PC-3 (cell line): Measurements from ENCODE around the gene CCDC144A. TPM values are rescaled to one million over a fixed set of nuclear protein-coding genes. Genes with fewer than 3 reads are reported as not detected.
"Not testable (repeated sequence)": the region's sequence is repeated elsewhere in the genome, so short reads cannot be mapped to it uniquely, and the experiment has no call there.

Experiments
- ATAC-seq: fragments of 200-7000 bp; cut with Tn5 transposase; 2 replicates; pipeline ENCODE4 v1.9.1; 2020; ENCODE audit warnings: mild to moderate bottlenecking, moderate library complexity
- BruUV-seq: library from RNA; stranded (reverse); fragments of 400-500 nt; replicated peaks from 2 replicates; lab custom pipeline; 2021; lab: Mats Ljungman, UMichigan
- CTCF ChIA-PET: fragments of 300-600 bp; sonication (Branson Sonifier 250); formaldehyde crosslinking; loops from one replicate; lab custom pipeline; 2022; ENCODE audit warnings: antibody characterized with exemption; lab: Charles Lee
- POLR2A ChIA-PET: fragments of 300-600 bp; sonication (Branson Sonifier 250); formaldehyde crosslinking; loops from one replicate; lab custom pipeline; 2022; ENCODE audit warnings: antibody characterized with exemption; ENCODE audit not compliant: unreplicated experiment; lab: Charles Lee
- DNase-seq: peaks from one replicate; pipeline ENCODE4 v3.0.0-alpha.2; 2015
- H2AFZ ChIP-seq: fragments of 300-600 bp; sonication (generic); 2 replicates; pipeline ENCODE4 v1.6.0; 2016; ENCODE audit warnings: antibody characterized with exemption, low read length
- H3F3A ChIP-seq: fragments of 300-600 bp; sonication (generic); one replicate; pipeline ENCODE4 v1.6.0; 2017; ENCODE audit warnings: antibody characterized with exemption, low read length, control low read depth, mild to moderate bottlenecking; ENCODE audit not compliant: unreplicated experiment
- H3K27ac ChIP-seq: fragments of 300-600 bp; sonication (generic); 2 replicates; pipeline ENCODE4 v1.5.1; 2016; ENCODE audit warnings: mild to moderate bottlenecking, low read length
- H3K27me3 ChIP-seq: fragments of 300-600 bp; sonication (generic); 2 replicates; pipeline ENCODE4 v1.6.1; 2016; ENCODE audit warnings: low read length, mixed read lengths
- H3K36me3 ChIP-seq: fragments of 300-600 bp; sonication (generic); 2 replicates; pipeline ENCODE4 v1.6.1; 2016; ENCODE audit warnings: low read depth, mixed run types, low read length, mixed read lengths
- H3K4me1 ChIP-seq: fragments of 300-600 bp; sonication (generic); 2 replicates; pipeline ENCODE4 v1.5.1; 2016; ENCODE audit warnings: low read length; ENCODE audit not compliant: insufficient read depth
- H3K4me2 ChIP-seq: fragments of 300-600 bp; sonication (generic); 2 replicates; pipeline ENCODE4 v1.6.0; 2016; ENCODE audit warnings: low read length
- H3K4me3 ChIP-seq: fragments of 300-600 bp; sonication (generic); 2 replicates; pipeline ENCODE4 v1.5.1; 2016; ENCODE audit warnings: mild to moderate bottlenecking, low read length, mixed read lengths
- H3K79me2 ChIP-seq: fragments of 300-600 bp; sonication (generic); 2 replicates; pipeline ENCODE4 v1.6.1; 2017; ENCODE audit warnings: low read length, mixed read lengths
- H3K9ac ChIP-seq: fragments of 300-600 bp; sonication (generic); 2 replicates; pipeline ENCODE4 v1.6.0; 2016; ENCODE audit warnings: mild to moderate bottlenecking, low read length
- H3K9me2 ChIP-seq: fragments of 300-600 bp; sonication (generic); replicated peaks from 2 replicates; pipeline ENCODE4 v1.6.1; 2016; ENCODE audit warnings: mixed run types, low read length, mixed read lengths
- H3K9me3 ChIP-seq: fragments of 300-600 bp; sonication (generic); 2 replicates; pipeline ENCODE4 v1.6.1; 2016; ENCODE audit warnings: low read length, mixed read lengths
- H4K20me1 ChIP-seq: fragments of 300-600 bp; sonication (generic); 2 replicates; pipeline ENCODE4 v1.6.1; 2016; ENCODE audit warnings: low read length, mixed read lengths
- CTCF ChIP-seq: fragments of 300-600 bp; sonication (generic); conservative IDR thresholded peaks from 2 replicates; pipeline ENCODE4 v1.5.1; 2017; ENCODE audit warnings: antibody characterized with exemption, low read depth, mild to moderate bottlenecking, low read length
- intact Hi-C: fragments of 100-400 bp; cut with micrococcal nuclease; formaldehyde crosslinking; loops from 2 replicates; pipeline ENCODE4 v1.9.0; 2023
- total RNA-seq: library from RNA; depleted of rRNA; stranded (reverse); fragments of >200 nt; gene quantifications from 2 replicates; pipeline ENCODE4 v1.2.3, GENCODE V29; 2014

The CCDC144A gene
- total RNA-seq, 1 experiment from 2014 or later = 0.15 TPM

DNA sequence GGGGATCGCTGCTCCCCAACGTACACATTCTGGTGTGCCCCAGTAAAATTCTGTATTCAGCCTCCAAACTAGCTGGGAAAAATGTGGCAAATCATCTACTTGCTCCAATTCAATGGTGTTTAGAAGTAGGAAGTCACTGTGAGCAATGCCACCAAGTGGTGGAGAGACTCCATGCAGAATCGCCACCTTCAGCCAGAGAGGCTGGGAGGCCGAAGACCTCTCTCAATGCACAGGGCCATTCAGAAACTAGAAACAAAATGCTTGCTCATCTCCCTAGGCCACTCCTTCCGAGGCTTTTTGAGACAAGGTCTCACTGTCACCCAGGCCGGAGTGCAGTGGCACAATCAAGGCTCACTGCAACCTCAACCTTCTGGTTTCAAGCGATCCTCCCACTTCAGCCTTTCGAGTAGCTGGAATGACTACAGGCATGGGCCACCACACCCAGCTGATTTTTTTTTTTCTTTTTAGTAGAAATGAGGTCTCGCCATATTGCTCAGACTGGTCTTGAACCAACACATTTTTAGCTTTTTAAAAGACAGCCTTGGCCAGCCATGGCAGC lies 100.4 kb downstream of the CCDC144A start:
- POLR2A ChIA-PET, H3K27me3 ChIP-seq, CTCF ChIA-PET, H3K36me3 ChIP-seq, H3K27ac ChIP-seq, ATAC-seq, H3K9ac ChIP-seq, H3K4me1 ChIP-seq, DNase-seq, H2AFZ ChIP-seq, intact Hi-C loops, H3K9me2 ChIP-seq, H3K4me2 ChIP-seq, BruUV-seq, H3K79me2 ChIP-seq, H3F3A ChIP-seq, H3K4me3 ChIP-seq, H4K20me1 ChIP-seq, H3K9me3 ChIP-seq: not testable (repeated sequence)
- 0 out of 2 replicates have a peak, but pooled peaks have one; percentile 15 for TF ChIP-seq CTCF

- H3F3A ChIP-seq, CTCF ChIA-PET, BruUV-seq, H3K4me3 ChIP-seq, ATAC-seq, POLR2A ChIA-PET, H3K9me3 ChIP-seq, H3K27me3 ChIP-seq, H3K9me2 ChIP-seq, H3K79me2 ChIP-seq, H3K4me1 ChIP-seq, H3K36me3 ChIP-seq, H3K4me2 ChIP-seq, H4K20me1 ChIP-seq, intact Hi-C loops, H3K9ac ChIP-seq: not testable (repeated sequence)
- DNase-seq = peak; percentile 7
- Histone ChIP-seq H3K27ac (peak overlapping the region; percentile 23), H2AFZ (peak overlapping the region; percentile 36; the same call in 1 of the 2 replicates)
Measured at GRCh38 chr17:16794215-16794614, 104.2 kb downstream of the CCDC144A start.

DNA sequence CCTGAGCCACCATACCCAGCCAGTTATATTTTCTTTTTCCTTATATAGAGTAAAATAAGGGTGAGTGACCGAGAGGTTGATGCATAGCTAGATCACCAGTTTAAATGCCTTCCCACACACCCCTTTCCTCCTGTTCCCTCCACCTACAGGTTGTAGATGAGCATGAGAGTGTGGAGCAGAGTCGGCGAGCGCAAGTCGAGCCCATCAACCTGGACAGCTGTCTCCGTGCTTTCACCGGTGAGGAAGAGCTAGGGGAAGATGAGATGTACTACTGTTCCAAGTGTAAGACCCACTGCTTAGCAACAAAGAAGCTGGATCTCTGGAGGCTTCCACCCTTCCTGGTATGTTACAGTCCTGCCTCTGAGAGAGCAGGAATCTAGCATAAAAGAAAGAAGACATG lies 105.9 kb downstream of the CCDC144A start:
- H4K20me1 ChIP-seq, H3K9me3 ChIP-seq, H3K4me2 ChIP-seq, H3K9me2 ChIP-seq, POLR2A ChIA-PET, H3K79me2 ChIP-seq, H2AFZ ChIP-seq, H3K36me3 ChIP-seq, H3K27ac ChIP-seq, H3K4me1 ChIP-seq, H3F3A ChIP-seq, intact Hi-C loops, DNase-seq, BruUV-seq, ATAC-seq, CTCF ChIA-PET, H3K4me3 ChIP-seq, H3K27me3 ChIP-seq, H3K9ac ChIP-seq: not testable (repeated sequence)

DNA sequence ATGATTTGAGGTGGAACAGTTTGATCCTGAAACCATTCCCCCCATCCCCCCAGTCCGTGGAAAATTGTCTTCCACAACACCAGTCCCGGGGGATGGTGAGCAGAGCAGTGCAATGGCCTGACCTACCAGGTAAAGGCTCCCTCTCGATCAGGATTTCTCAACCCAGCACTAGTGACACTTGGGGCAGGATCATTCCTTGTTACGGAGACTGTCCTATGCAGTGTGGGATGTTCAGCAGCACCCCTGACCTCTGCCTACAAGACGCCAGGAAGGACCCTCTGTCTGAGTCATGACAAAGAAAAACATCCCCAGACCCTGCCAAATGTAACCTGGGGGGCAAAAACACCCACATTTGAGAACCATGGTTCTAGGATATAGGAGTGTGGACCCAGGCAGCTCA lies 114.8 kb downstream of the CCDC144A start:
- H3F3A ChIP-seq, ATAC-seq, H3K4me2 ChIP-seq, H3K27ac ChIP-seq, POLR2A ChIA-PET, CTCF ChIA-PET, intact Hi-C loops, H3K4me1 ChIP-seq, H3K9me2 ChIP-seq, H2AFZ ChIP-seq, H3K79me2 ChIP-seq, H3K9me3 ChIP-seq, H3K4me3 ChIP-seq, BruUV-seq, H3K36me3 ChIP-seq, H4K20me1 ChIP-seq, DNase-seq, H3K9ac ChIP-seq, H3K27me3 ChIP-seq: not testable (repeated sequence)

DNA sequence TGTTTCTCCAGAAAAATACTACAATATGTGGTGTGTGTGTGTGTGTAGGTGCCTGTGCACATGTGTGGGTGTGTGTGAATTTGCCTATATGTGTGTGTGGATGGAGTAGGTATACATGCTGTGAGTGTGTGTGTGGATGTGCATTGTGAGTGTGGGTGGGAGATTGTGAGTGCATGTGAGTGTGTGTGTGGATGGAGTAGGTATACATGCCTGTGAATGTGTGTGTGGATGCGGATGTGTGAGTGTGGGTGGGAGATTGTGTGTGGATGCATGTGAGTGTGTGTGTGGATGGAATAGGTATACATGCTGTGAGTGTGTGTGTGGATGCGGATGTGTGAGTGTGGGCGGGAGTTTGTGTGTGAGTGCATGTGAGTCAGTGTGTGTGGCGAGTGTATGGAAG lies 116.6 kb downstream of the CCDC144A start:
- H3K9me3 ChIP-seq, H3K9ac ChIP-seq, BruUV-seq, DNase-seq, H3K4me2 ChIP-seq, H3K36me3 ChIP-seq, H2AFZ ChIP-seq, H3K27me3 ChIP-seq, H3K27ac ChIP-seq, H3K79me2 ChIP-seq, H3K4me1 ChIP-seq, ATAC-seq, CTCF ChIA-PET, POLR2A ChIA-PET, H3F3A ChIP-seq, H4K20me1 ChIP-seq, H3K4me3 ChIP-seq, H3K9me2 ChIP-seq, intact Hi-C loops: not testable (repeated sequence)

DNA sequence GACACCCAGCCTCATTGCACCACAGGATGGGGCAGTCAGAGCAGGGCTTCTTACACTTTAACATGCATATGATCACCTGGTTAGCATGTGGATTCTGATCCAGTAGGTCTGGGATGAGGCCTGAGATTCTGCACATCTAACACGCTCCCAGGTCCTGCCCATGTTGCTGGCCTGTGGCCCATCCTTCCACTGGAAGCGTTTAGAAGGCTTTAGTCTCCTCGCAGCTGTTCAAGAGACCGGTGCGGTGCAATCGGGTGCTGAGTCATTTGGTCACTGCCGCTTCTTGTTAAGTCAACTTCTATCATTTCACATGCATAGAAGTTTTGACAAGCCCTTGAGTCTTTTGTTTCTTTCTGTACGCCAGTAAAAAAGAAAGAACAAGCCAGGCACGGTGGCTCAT lies 117.6 kb downstream of the CCDC144A start:
- H2AFZ ChIP-seq, H3K4me2 ChIP-seq, H3K4me3 ChIP-seq, H3K27me3 ChIP-seq, ATAC-seq, H3K9me2 ChIP-seq, CTCF ChIA-PET, DNase-seq, H3K9me3 ChIP-seq, intact Hi-C loops, H3K79me2 ChIP-seq, H3K27ac ChIP-seq, H3K36me3 ChIP-seq, H4K20me1 ChIP-seq, BruUV-seq, H3F3A ChIP-seq, H3K4me1 ChIP-seq, H3K9ac ChIP-seq, POLR2A ChIA-PET: not testable (repeated sequence)
